Activated T-helper 1 cell treated with anti-CD3 and anti-CD28 coated beads, Interleukin-2, amount 50 U/mL, for 16 hours (primary cell): ENCODE measurements around the gene RASD1.
"Not testable (repeated sequence)": the region's sequence is repeated elsewhere in the genome, so short reads cannot be mapped to it uniquely, and the experiment has no call there.

ENCODE experiments used
- DNase-seq, 2 donors: peaks; one replicate each; pipeline ENCODE4 v3.0.0-alpha.2; 2020; ENCODE audit warnings: low read depth in 1 of 2, low spot score in 1 of 2

RASD1 gene

GRCh38 chr17:17497845-17498520 is 1.8 kb upstream of the RASD1 start:
- no peak for DNase-seq

GRCh38 chr17:17497065-17497844 is 1.1 kb upstream of the RASD1 start:
- DNase-seq, result no peak

- DNase-seq, result no peak
Measured at GRCh38 chr17:17495536-17496188, 533 bp downstream of the RASD1 start.

- DNase-seq, result no peak
Measured at GRCh38 chr17:17494870-17495535, 1.2 kb downstream of the RASD1 start.

- no peak for DNase-seq
Measured at GRCh38 chr17:17494499-17494869, 1.7 kb downstream of the RASD1 start.

- DNase-seq, result no peak
Measured at GRCh38 chr17:17493986-17494466, 2.2 kb downstream of the RASD1 start.

GRCh38 chr17:17493249-17493985 is 2.8 kb downstream of the RASD1 start:
- DNase-seq, result no peak

- no peak for DNase-seq
Measured at GRCh38 chr17:17492571-17492970, 3.6 kb downstream of the RASD1 start.

- no peak for DNase-seq
Measured at GRCh38 chr17:17492085-17492484, 4.1 kb downstream of the RASD1 start.

GRCh38 chr17:17491546-17491988 is 4.6 kb downstream of the RASD1 start:
- no peak for DNase-seq

GRCh38 chr17:17491031-17491471 is 5.1 kb downstream of the RASD1 start:
- no peak for DNase-seq

- no peak for DNase-seq
Measured at GRCh38 chr17:17487998-17488397, 8.2 kb downstream of the RASD1 start.

- not testable (repeated sequence) for DNase-seq
Measured at GRCh38 chr17:17486416-17486815, 9.8 kb downstream of the RASD1 start.

- DNase-seq, result no peak
Measured at GRCh38 chr17:17485420-17485819, 10.8 kb downstream of the RASD1 start.

GRCh38 chr17:17484451-17484899 is 11.7 kb downstream of the RASD1 start:
- DNase-seq, result no peak

GRCh38 chr17:17481860-17482259 is 14.3 kb downstream of the RASD1 start:
- DNase-seq, result no peak

GRCh38 chr17:17480593-17481148 is 15.5 kb downstream of the RASD1 start:
- DNase-seq, result no peak

- no peak for DNase-seq
Measured at GRCh38 chr17:17479209-17479608, 17.0 kb downstream of the RASD1 start.

- DNase-seq, result peak; percentile 87 to 92
Measured at GRCh38 chr17:17476865-17477467, 19.2 kb downstream of the RASD1 start, which contains the start of gene MED9. TSS of gene MED9 (plus strand) at chr17:17477000. CDS start at chr17:17477042, 42 bp downstream.

GRCh38 chr17:17474341-17474740 is 21.9 kb downstream of the RASD1 start:
- no peak for DNase-seq
